ENCODE measurements around the gene EPS8. TPM values are rescaled to one million over a fixed set of nuclear protein-coding genes. Genes with fewer than 3 reads are reported as not detected.

The EPS8 gene
- total RNA-seq, 1 donor from 2014 or later = 94.6 TPM

DNA sequence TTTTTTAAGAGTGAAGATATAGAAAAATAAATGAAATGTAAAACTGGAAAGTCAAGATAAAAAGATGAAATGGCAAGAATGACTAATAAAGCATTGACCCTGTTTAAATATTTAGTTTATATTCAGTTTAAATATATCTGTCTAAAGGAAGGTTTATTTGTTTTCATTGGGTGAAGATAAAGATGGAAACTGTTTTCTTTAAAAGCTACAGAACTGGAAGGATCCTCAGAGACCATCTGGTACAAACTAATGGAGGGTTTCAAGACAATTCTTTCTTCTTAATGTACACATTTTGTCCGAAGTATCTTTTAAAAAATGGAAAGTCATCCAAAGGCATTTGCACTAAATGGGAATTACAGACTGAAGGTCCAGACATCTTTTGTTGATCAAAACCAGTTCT is 142.6 kb downstream of the EPS8 start:
- DNase-seq (ENCODE audit: low spot score in 2 of 2) = no peak
- TF ChIP-seq, protein P1, sequence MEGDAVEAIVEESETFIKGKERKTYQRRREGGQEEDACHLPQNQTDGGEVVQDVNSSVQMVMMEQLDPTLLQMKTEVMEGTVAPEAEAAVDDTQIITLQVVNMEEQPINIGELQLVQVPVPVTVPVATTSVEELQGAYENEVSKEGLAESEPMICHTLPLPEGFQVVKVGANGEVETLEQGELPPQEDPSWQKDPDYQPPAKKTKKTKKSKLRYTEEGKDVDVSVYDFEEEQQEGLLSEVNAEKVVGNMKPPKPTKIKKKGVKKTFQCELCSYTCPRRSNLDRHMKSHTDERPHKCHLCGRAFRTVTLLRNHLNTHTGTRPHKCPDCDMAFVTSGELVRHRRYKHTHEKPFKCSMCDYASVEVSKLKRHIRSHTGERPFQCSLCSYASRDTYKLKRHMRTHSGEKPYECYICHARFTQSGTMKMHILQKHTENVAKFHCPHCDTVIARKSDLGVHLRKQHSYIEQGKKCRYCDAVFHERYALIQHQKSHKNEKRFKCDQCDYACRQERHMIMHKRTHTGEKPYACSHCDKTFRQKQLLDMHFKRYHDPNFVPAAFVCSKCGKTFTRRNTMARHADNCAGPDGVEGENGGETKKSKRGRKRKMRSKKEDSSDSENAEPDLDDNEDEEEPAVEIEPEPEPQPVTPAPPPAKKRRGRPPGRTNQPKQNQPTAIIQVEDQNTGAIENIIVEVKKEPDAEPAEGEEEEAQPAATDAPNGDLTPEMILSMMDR (IDR thresholded peaks at IDR 0.05) = no peak
- peaks cover 5 to 42% of the 10 kb centered on the region in 2 donors for H3K36me3 ChIP-seq
- H3K27me3 ChIP-seq = no peaks in the 10 kb centered on the region
- intact Hi-C loops (cut with DNase I) = no loop called here
- no peak overlapping the region for H3K4me3 ChIP-seq
- no peaks in the 10 kb centered on the region for H3K4me1 ChIP-seq
- no peak overlapping the region for H3K27ac ChIP-seq
- H3K9me3 ChIP-seq = no peaks in the 10 kb centered on the region

- intact Hi-C loops (cut with DNase I) = no loop called here
- H3K27me3 ChIP-seq = no peaks in the 10 kb centered on the region
- H3K27ac ChIP-seq = no peak overlapping the region
- peaks cover 0 to 6% of the 10 kb centered on the region in 2 donors for H3K4me1 ChIP-seq
- no peak overlapping the region for H3K4me3 ChIP-seq
- no peak for DNase-seq (ENCODE audit: low spot score in 2 of 2)
- H3K36me3 ChIP-seq = peaks cover 6 to 49% of the 10 kb centered on the region in 2 donors
- H3K9me3 ChIP-seq = no peaks in the 10 kb centered on the region
- TF ChIP-seq, protein P1 (IDR thresholded peaks at IDR 0.05) = no peak
These were observed 144.5 kb downstream of the EPS8 start for GRCh38 chr12:15644700-15645099.

- no peaks in the 10 kb centered on the region for H3K9me3 ChIP-seq
- intact Hi-C loops (cut with DNase I) = no loop called here
- H3K27me3 ChIP-seq = no peaks in the 10 kb centered on the region
- H3K4me3 ChIP-seq = no peak overlapping the region
- no peak for DNase-seq (ENCODE audit: low spot score in 2 of 2)
- TF ChIP-seq, protein P1 (IDR thresholded peaks at IDR 0.05) = no peak
- H3K27ac ChIP-seq = peak overlapping the region; percentile 40 to 46
- H3K4me1 ChIP-seq = peaks cover 5 to 24% of the 10 kb centered on the region in 2 donors
- H3K36me3 ChIP-seq = peaks cover 6 to 24% of the 10 kb centered on the region in 2 donors
These were observed 151.0 kb downstream of the EPS8 start for GRCh38 chr12:15638231-15638630.

DNA sequence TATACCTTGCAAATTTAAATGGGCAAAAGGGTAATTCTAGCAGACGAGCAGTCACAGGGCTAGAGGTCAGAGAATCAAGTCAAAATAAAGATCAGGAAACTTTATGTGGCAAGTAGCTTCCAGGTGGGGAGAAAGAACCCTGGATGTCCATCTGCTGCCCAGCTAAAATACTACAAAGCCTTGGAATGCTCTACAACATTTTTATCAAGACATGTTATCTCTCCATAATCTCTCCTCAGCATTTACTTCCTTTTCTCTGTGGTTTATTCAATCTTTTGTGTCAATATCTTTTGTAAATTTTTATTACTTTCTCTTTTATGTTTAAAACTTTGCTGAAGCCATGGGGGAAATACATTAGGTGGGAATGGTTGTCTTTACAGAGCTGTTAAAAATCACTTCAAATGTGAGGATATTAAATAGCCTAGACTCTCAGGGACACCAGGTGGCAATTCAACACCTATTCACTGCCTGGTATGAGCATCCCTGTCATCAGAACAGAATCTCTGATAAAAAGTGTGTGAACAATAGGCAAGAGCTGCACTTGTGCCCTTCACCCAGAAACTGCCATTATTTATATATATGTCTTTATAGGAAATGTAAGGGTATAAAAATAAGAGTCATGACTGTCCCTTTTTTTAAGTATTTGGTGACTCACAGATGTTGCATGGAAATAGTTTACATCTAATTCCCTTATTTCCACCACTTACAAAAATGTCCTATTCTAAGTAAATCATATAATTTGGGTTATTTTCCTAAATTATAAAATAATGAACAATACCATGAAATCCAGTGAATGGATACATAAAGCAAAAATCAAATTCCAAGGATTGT is 152.9 kb downstream of the EPS8 start:
- Histone ChIP-seq H3K4me3 (no peak overlapping the region), H3K27ac (peak overlapping the region in 1 of 2 donors; percentile 46), H3K27me3 (no peaks in the 10 kb centered on the region), H3K4me1 (peaks cover 5 to 26% of the 10 kb centered on the region in 2 donors), H3K9me3 (no peaks in the 10 kb centered on the region), H3K36me3 (peaks cover 6 to 22% of the 10 kb centered on the region in 2 donors)
- DNase-seq (ENCODE audit: low spot score in 2 of 2) = no peak
- TF ChIP-seq, protein P1 (IDR thresholded peaks at IDR 0.05) = no peak
- intact Hi-C loops (cut with DNase I) = no loop called here

- no peak overlapping the region for H3K4me3 ChIP-seq
- peak overlapping the region; percentile 36 to 63 for H3K27ac ChIP-seq
- no peak for DNase-seq (ENCODE audit: low spot score in 2 of 2)
- no peaks in the 10 kb centered on the region for H3K9me3 ChIP-seq
- peaks cover 10 to 39% of the 10 kb centered on the region in 2 donors for H3K4me1 ChIP-seq
- TF ChIP-seq, protein P1 (IDR thresholded peaks at IDR 0.05) = no peak
- intact Hi-C loops (cut with DNase I) = no loop called here
- no peaks in the 10 kb centered on the region for H3K27me3 ChIP-seq
- peaks cover 0 to 15% of the 10 kb centered on the region in 2 donors for H3K36me3 ChIP-seq
These were observed 155.0 kb downstream of the EPS8 start for GRCh38 chr12:15634010-15634683.
